Cardiac muscle cell (in vitro differentiated cells and primary cell): ENCODE measurements around the gene RBM43. TPM values are rescaled to one million over a fixed set of nuclear protein-coding genes. Genes with fewer than 3 reads are reported as not detected.
"Not testable (repeated sequence)": the region's sequence is repeated elsewhere in the genome, so short reads cannot be mapped to it uniquely, and the experiment has no call there.

Experiments
- DNase-seq, 2 donors: peaks; one replicate each; pipeline versions ENCODE4 v3.0.0 to v3.0.0-alpha.2; 2010 to 2017; ENCODE audit warnings: low read depth in 1 of 2, low spot score in 1 of 2
- H3K27ac ChIP-seq: fragments of 200-600 bp; sonication (generic); 2 replicates; pipeline ENCODE4 v1.5.1; 2016
- H3K27me3 ChIP-seq: fragments of 200-600 bp; sonication (generic); 2 replicates; pipeline ENCODE4 v1.6.0; 2016; ENCODE audit warnings: control low read depth
- H3K36me3 ChIP-seq: fragments of 200-600 bp; sonication (generic); 2 replicates; pipeline ENCODE4 v1.5.1; 2016; ENCODE audit warnings: control low read depth
- H3K4me1 ChIP-seq: fragments of 200-600 bp; sonication (generic); 2 replicates; pipeline ENCODE4 v1.8.1; 2017; ENCODE audit warnings: low read depth, mild to moderate bottlenecking, mixed run types
- H3K4me3 ChIP-seq: fragments of 200-600 bp; sonication (generic); 2 replicates; pipeline ENCODE4 v1.5.1; 2016; ENCODE audit warnings: mild to moderate bottlenecking
- H3K9me3 ChIP-seq: fragments of 200-600 bp; sonication (generic); 2 replicates; pipeline ENCODE4 v1.5.1; 2017; ENCODE audit warnings: low read depth, mild to moderate bottlenecking, control low read depth
- polyA plus RNA-seq: library from polyadenylated mRNA; unstranded; fragments of >200 nt; fragmentation: Nextera tagmentation; extraction: Ambion mirVana; gene quantifications from 2 replicates; pipeline ENCODE4 v1.2.1, GENCODE V29; 2016
- total RNA-seq: library from RNA; depleted of rRNA; stranded (reverse); fragments of >200 nt; gene quantifications from 2 replicates; pipeline ENCODE4 v1.2.3, GENCODE V29; 2016
- TF ChIP-seq, protein P1 (sequence below): IDR thresholded peaks from 2 replicates; pipeline ENCODE4 v1.5.1; 2012; ENCODE audit warnings: low read depth, mild to moderate bottlenecking, low read length

The RBM43 gene
- total and polyA plus RNA-seq, 2 experiments from 2014 or later, result 0.10 to 1.4 TPM

DNA sequence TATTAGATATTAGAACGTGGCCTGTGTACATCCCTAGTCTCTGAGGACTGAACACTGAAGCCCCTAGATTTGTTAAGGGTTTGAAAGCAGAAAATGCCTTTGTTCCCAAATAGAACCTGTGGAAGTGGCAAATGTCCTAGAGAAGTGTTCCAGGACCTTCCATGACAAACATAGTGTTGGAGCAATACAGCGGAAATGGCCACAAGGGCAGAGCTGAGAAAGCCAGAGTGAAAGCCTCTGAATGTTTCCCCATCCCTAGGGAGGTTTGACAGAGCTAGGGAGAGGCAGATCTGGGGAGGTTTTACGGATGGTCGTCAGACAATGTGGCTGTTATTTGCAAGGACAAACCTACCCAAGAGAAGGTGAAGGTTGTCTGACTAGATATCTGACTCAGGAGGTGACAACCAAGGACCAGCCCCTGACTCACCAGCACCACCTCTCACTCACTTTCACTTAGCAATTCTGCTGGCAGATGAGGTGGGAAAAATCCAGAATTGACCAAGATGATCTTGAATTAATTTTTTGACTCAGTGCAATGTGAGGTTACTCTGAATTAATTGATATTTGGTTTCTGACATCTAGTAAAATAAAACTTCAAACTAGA, 24.1 kb downstream of the RBM43 start:
- Histone ChIP-seq H3K36me3 (no peaks in the 10 kb centered on the region), H3K27ac (no peak overlapping the region), H3K4me1 (no peaks in the 10 kb centered on the region), H3K9me3 (no peaks in the 10 kb centered on the region), H3K4me3 (no peak overlapping the region), H3K27me3 (no peaks in the 10 kb centered on the region)
- TF ChIP-seq, protein P1, sequence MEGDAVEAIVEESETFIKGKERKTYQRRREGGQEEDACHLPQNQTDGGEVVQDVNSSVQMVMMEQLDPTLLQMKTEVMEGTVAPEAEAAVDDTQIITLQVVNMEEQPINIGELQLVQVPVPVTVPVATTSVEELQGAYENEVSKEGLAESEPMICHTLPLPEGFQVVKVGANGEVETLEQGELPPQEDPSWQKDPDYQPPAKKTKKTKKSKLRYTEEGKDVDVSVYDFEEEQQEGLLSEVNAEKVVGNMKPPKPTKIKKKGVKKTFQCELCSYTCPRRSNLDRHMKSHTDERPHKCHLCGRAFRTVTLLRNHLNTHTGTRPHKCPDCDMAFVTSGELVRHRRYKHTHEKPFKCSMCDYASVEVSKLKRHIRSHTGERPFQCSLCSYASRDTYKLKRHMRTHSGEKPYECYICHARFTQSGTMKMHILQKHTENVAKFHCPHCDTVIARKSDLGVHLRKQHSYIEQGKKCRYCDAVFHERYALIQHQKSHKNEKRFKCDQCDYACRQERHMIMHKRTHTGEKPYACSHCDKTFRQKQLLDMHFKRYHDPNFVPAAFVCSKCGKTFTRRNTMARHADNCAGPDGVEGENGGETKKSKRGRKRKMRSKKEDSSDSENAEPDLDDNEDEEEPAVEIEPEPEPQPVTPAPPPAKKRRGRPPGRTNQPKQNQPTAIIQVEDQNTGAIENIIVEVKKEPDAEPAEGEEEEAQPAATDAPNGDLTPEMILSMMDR, result no peak
- no peak for DNase-seq

DNA sequence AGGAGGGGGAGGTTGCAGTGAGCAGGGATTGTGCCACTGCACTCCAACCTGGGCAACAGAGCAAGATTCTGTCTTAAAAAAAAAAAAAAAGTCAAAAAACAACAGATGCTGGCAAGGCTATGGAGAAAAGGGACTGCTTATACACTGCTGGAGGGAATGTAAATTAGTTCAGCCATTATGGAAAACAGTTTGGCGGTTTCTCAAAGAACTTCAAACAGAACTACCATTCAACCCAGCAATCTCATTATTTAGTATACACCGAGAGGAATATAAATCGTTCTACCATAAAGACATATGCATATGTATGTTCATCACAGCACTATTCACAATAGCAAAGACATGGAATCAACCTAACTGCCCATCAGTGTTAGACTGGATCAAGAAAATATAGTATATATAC, 27.9 kb downstream of the RBM43 start:
- not testable (repeated sequence) for H3K4me3 ChIP-seq, H3K27me3 ChIP-seq, H3K27ac ChIP-seq, H3K9me3 ChIP-seq, DNase-seq, H3K4me1 ChIP-seq, H3K36me3 ChIP-seq

DNA sequence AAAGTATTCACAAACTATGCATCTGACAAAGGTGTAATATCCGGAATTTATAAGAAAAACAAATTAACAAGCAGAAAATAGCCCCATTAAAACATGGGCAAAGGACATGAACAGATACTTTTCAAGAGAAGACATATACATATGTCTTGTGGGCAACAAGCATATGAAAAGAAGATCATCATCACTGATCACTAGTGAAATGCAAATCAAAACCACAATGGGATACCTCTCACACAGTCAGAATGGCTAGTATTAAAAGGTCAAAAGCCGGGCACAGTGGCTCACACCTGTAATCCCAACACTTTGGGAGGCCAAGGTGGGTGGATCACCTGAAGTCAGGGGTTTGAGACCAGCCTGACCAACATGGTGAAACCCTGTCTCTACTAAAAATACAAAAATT, 28.4 kb downstream of the RBM43 start:
- H3K27ac ChIP-seq, H3K36me3 ChIP-seq, DNase-seq, H3K4me1 ChIP-seq, H3K27me3 ChIP-seq, H3K4me3 ChIP-seq, H3K9me3 ChIP-seq: not testable (repeated sequence)

DNA sequence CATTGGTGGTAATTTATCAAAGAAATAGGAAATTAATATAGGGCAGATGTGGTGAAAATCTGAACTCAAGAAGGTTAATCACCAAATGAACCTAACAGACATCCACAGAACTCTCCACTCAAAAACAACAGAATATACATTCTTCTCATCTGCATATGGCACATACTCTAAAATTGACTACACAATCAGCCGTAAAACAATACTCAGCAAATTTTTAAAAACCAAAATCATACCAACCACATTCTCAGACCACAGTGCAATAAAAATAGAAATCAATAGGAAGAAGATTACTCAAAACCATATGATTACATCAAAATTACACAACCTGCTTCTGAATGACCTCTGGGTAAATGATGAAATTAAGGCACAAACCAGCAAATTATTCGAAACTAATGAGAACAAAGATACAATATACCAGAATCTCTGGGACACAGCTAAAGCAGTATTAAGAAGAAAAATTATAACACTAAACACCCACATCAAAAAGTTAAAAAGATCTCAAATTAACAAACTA, 31.0 kb downstream of the RBM43 start:
- no peak for DNase-seq
- TF ChIP-seq, protein P1, result no peak
- no peak overlapping the region for H3K4me3 ChIP-seq
- H3K4me1 ChIP-seq, result no peaks in the 10 kb centered on the region
- H3K27me3 ChIP-seq, result no peaks in the 10 kb centered on the region
- no peaks in the 10 kb centered on the region for H3K36me3 ChIP-seq
- no peak overlapping the region for H3K27ac ChIP-seq
- H3K9me3 ChIP-seq, result no peaks in the 10 kb centered on the region

DNA sequence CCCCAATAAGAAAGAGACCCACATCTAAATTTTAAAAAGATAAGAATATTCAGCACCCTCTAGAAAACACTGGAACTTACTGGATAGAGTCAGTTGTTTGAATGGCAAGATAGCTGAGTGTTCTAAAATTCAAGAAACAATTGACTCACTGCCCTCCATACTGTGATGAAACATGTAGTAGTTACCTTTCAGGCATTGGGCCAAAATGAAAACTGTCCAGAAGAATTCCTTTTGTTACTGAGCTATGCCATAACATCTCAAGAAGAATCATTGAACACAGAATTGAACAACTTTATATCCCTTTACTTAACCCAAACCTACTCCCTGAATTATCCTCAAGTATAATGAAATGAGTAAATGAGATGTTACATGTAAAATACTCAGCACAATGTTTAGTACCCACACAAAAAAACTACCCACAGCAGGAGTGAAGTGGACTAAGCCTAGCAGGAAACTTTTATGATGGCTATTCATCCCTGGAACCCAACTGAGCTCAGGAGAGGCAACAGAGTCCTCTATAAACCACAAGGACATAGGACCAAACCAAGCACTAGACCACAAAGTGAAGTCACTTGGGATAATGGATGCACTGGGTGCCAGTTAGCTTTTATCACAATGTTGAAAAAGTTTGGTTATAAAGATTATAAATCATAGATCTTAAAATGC, 32.7 kb downstream of the RBM43 start:
- no peaks in the 10 kb centered on the region for H3K36me3 ChIP-seq
- no peaks in the 10 kb centered on the region for H3K4me1 ChIP-seq
- no peak overlapping the region for H3K4me3 ChIP-seq
- H3K27ac ChIP-seq, result no peak overlapping the region
- DNase-seq, result no peak
- TF ChIP-seq, protein P1, result no peak
- no peaks in the 10 kb centered on the region for H3K9me3 ChIP-seq
- no peaks in the 10 kb centered on the region for H3K27me3 ChIP-seq

DNA sequence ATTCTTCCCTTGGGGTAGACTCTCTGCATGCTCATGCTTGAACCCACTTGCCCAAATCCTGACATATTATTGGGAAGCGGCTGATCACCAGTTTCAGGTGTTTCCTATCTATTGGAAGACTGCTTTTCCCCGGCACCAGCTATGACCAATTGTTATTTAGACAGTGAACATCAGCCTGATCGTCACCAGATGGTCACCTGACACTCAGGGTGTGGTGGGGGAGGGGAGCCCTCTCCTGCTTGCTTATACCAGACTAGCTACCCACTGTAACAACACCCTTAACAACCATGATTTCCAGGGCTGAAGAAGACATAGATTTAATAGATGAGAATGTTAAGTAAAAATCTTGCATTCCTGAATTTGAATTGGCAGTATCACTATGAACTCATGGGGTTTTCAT, 44.3 kb downstream of the RBM43 start:
- TF ChIP-seq, protein P1, result no peak
- no peaks in the 10 kb centered on the region for H3K4me1 ChIP-seq
- H3K27ac ChIP-seq, result no peak overlapping the region
- H3K4me3 ChIP-seq, result no peak overlapping the region
- H3K9me3 ChIP-seq, result no peaks in the 10 kb centered on the region
- no peaks in the 10 kb centered on the region for H3K36me3 ChIP-seq
- no peaks in the 10 kb centered on the region for H3K27me3 ChIP-seq
- DNase-seq, result no peak
